OCI-LY7 (cell line): ENCODE data around the gene SLC35B3. TPM values are rescaled to one million over a fixed set of nuclear protein-coding genes. Genes with fewer than 3 reads are reported as not detected.

Experiments
- BruUV-seq: library from RNA; stranded (reverse); fragments of 400-500 nt; replicated peaks from 2 replicates; lab custom pipeline; 2021; lab: Mats Ljungman, UMichigan
- CTCF ChIA-PET: fragments of 300-600 bp; sonication (Branson Sonifier 250); formaldehyde crosslinking; loops from one replicate; lab custom pipeline; 2022; ENCODE audit warnings: antibody characterized with exemption; ENCODE audit not compliant: unreplicated experiment; lab: Charles Lee
- POLR2A ChIA-PET: fragments of 300-600 bp; sonication (Branson Sonifier 250); formaldehyde crosslinking; loops from one replicate; lab custom pipeline; 2022; ENCODE audit warnings: antibody characterized with exemption; lab: Charles Lee
- DNase-seq: peaks from one replicate; pipeline ENCODE4 v3.0.0-alpha.2; 2015; ENCODE audit warnings: low spot score
- H2AFZ ChIP-seq: fragments of 200-600 bp; sonication (generic), shearing (Covaris generic); 2 replicates; pipeline ENCODE4 v1.6.1; 2014; ENCODE audit warnings: mild to moderate bottlenecking, antibody characterized with exemption, low read length, moderate library complexity
- H3K27ac ChIP-seq: fragments of 200-600 bp; sonication (generic); 2 replicates; pipeline ENCODE4 v1.5.1; 2014; ENCODE audit warnings: mixed run types, low read depth, mild to moderate bottlenecking, moderate library complexity, low read length, inconsistent platforms; ENCODE audit not compliant: poor library complexity, severe bottlenecking
- H3K36me3 ChIP-seq: fragments of 200-600 bp; sonication (generic); 2 replicates; pipeline ENCODE4 v1.6.1; 2014; ENCODE audit warnings: mild to moderate bottlenecking, antibody characterized with exemption, low read length, moderate library complexity, mixed read lengths; ENCODE audit not compliant: insufficient read depth
- H3K4me1 ChIP-seq: fragments of 200-600 bp; sonication (generic); 2 replicates; pipeline ENCODE4 v1.5.1; 2014; ENCODE audit warnings: mild to moderate bottlenecking, low read length; ENCODE audit not compliant: insufficient read depth, poor library complexity, severe bottlenecking
- H3K4me2 ChIP-seq: fragments of 200-600 bp; sonication (generic); 2 replicates; pipeline ENCODE4 v1.6.1; 2014; ENCODE audit warnings: mild to moderate bottlenecking, low read length
- H3K4me3 ChIP-seq: fragments of 200-600 bp; sonication (generic); 2 replicates; pipeline ENCODE4 v1.5.1; 2014; ENCODE audit warnings: mild to moderate bottlenecking, low read depth, low read length; ENCODE audit not compliant: poor library complexity, severe bottlenecking
- H3K79me2 ChIP-seq: fragments of 200-600 bp; sonication (generic); 2 replicates; pipeline ENCODE4 v1.6.1; 2016; ENCODE audit warnings: low read depth, mild to moderate bottlenecking, low read length, moderate library complexity, mixed read lengths; ENCODE audit not compliant: insufficient read depth
- H3K9me2 ChIP-seq: fragments of 200-600 bp; sonication (generic); 2 replicates; pipeline ENCODE4 v1.6.1; 2016; ENCODE audit warnings: mild to moderate bottlenecking, low read length, mixed read lengths; ENCODE audit not compliant: insufficient read depth
- H3K9me3 ChIP-seq: fragments of 200-600 bp; sonication (generic); 2 replicates; pipeline ENCODE4 v1.6.1; 2014; ENCODE audit warnings: mild to moderate bottlenecking, mixed run types, low read length, mixed read lengths
- H4K20me1 ChIP-seq: fragments of 200-600 bp; sonication (generic); 2 replicates; pipeline ENCODE4 v1.6.1; 2014; ENCODE audit warnings: mild to moderate bottlenecking, antibody characterized with exemption, low read length, moderate library complexity, mixed read lengths; ENCODE audit not compliant: insufficient read depth
- EZH2phosphoT487 ChIP-seq: fragments of 200-600 bp; sonication (generic); IDR thresholded peaks from 2 replicates; pipeline ENCODE4 v1.6.1; 2018; ENCODE audit warnings: low read depth, borderline replicate concordance, mild to moderate bottlenecking, mixed run types, antibody characterized with exemption, low read length, moderate library complexity, mixed read lengths
- intact Hi-C: fragments of 100-400 bp; cut with micrococcal nuclease; formaldehyde crosslinking; loops from one replicate; pipeline ENCODE4 v1.10.0; 2022; ENCODE audit not compliant: unreplicated experiment
- total RNA-seq, 2 experiments: library from RNA; depleted of rRNA in 1 of 2; stranded (reverse); fragments of >200 nt in 1 of 2; shearing (Covaris generic) in 1 of 2; gene quantifications; 2 replicates each; pipeline ENCODE4 v1.2.3, GENCODE V29; 2014 to 2022
- TF ChIP-seq, protein P1 (sequence below): fragments of 200-600 bp; sonication (generic); conservative IDR thresholded peaks from 2 replicates; pipeline ENCODE4 v1.5.1; 2014; ENCODE audit warnings: mild to moderate bottlenecking, antibody characterized with exemption, low read length, moderate library complexity, mixed read lengths

Gene SLC35B3
- total RNA-seq, 2 experiments from 2014 or later, result 10.3 to 16.1 TPM

- Histone ChIP-seq H3K9me3 (no peaks in the 10 kb centered on the region), H3K27ac (no peak overlapping the region), H3K9me2 (no peaks in the 10 kb centered on the region), H3K4me2 (no peak overlapping the region), H4K20me1 (no peaks in the 10 kb centered on the region), H3K79me2 (no peaks in the 10 kb centered on the region), H3K4me3 (no peak overlapping the region), H2AFZ (no peak overlapping the region), H3K36me3 (no peaks in the 10 kb centered on the region), H3K4me1 (no peaks in the 10 kb centered on the region)
- CTCF ChIA-PET, result no interaction called here
- no TSS peak for BruUV-seq
- POLR2A ChIA-PET, result interaction anchor here (0.6 to 0.7 kb wide), 5 partner anchors 22 to 1849 kb away, joined by 3 to 5 read pairs (median 3); no protein-coding TSS in a partner anchor
- TF ChIP-seq, protein P1, sequence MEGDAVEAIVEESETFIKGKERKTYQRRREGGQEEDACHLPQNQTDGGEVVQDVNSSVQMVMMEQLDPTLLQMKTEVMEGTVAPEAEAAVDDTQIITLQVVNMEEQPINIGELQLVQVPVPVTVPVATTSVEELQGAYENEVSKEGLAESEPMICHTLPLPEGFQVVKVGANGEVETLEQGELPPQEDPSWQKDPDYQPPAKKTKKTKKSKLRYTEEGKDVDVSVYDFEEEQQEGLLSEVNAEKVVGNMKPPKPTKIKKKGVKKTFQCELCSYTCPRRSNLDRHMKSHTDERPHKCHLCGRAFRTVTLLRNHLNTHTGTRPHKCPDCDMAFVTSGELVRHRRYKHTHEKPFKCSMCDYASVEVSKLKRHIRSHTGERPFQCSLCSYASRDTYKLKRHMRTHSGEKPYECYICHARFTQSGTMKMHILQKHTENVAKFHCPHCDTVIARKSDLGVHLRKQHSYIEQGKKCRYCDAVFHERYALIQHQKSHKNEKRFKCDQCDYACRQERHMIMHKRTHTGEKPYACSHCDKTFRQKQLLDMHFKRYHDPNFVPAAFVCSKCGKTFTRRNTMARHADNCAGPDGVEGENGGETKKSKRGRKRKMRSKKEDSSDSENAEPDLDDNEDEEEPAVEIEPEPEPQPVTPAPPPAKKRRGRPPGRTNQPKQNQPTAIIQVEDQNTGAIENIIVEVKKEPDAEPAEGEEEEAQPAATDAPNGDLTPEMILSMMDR, result no peak
- no peak for TF ChIP-seq EZH2phosphoT487
- no peak for DNase-seq
- intact Hi-C loops, result no loop called here
Measured at GRCh38 chr6:8441452-8441851, 6.1 kb upstream of the SLC35B3 start.

GRCh38 chr6:8439601-8440268 lies 4.4 kb upstream of the SLC35B3 start:
- Histone ChIP-seq H3K9me3 (no peaks in the 10 kb centered on the region), H3K79me2 (peaks cover 5% of the 10 kb centered on the region), H4K20me1 (no peaks in the 10 kb centered on the region), H3K9me2 (no peaks in the 10 kb centered on the region), H3K36me3 (no peaks in the 10 kb centered on the region), H3K4me2 (no peak overlapping the region), H3K27ac (no peak overlapping the region), H3K4me1 (peaks cover 7% of the 10 kb centered on the region), H2AFZ (no peak overlapping the region), H3K4me3 (no peak overlapping the region)
- ChIA-PET POLR2A (no interaction called here), CTCF (no interaction called here)
- intact Hi-C loops, result loop anchor here (10.0 kb wide), 1 partner anchor 335 kb away; the partner anchor contains the start of gene EEF1E1
- TF ChIP-seq EZH2phosphoT487, result no peak
- TF ChIP-seq, protein P1, result no peak
- BruUV-seq, result no TSS peak
- no peak for DNase-seq

- Histone ChIP-seq H3K4me1 (peaks cover 20% of the 10 kb centered on the region), H3K36me3 (peaks cover under 1% of the 10 kb centered on the region; the same call in 1 of the 2 replicates), H3K9me3 (no peaks in the 10 kb centered on the region), H4K20me1 (peaks cover 9% of the 10 kb centered on the region; the same call in 1 of the 2 replicates), H3K4me3 (no peak overlapping the region), H3K79me2 (peaks cover 24% of the 10 kb centered on the region), H3K27ac (no peak overlapping the region), H2AFZ (no peak overlapping the region), H3K4me2 (no peak overlapping the region), H3K9me2 (no peaks in the 10 kb centered on the region)
- CTCF ChIA-PET, result no interaction called here
- TF ChIP-seq EZH2phosphoT487, result no peak
- TF ChIP-seq, protein P1, result no peak
- no TSS peak for BruUV-seq
- DNase-seq, result no peak
- intact Hi-C loops, result loop anchor here (10.0 kb wide), 1 partner anchor 333 kb away; the partner anchor contains the start of gene EEF1E1
- POLR2A ChIA-PET, result interaction anchor here (1.3 kb wide), 1 partner anchor 17 kb away, joined by 3 read pairs; no protein-coding TSS in a partner anchor
Measured at GRCh38 chr6:8437813-8438212, 2.5 kb upstream of the SLC35B3 start.
